Right atrium auricular region (tissue), 2 donors: ENCODE data around the gene TGFA. TPM values are rescaled to one million over a fixed set of nuclear protein-coding genes. Genes with fewer than 3 reads are reported as not detected.

ENCODE experiments used
- DNase-seq: peaks from one replicate; pipeline ENCODE4 v3.0.0-alpha.2; 2019; ENCODE audit warnings: low spot score
- H3K27ac ChIP-seq, 2 donors: fragments of 200-600 bp; sonication (generic); 1 replicate in 1 of 2; 2 replicates in 1 of 2; pipeline ENCODE4 v1.5.1; 2016 to 2019
- H3K27me3 ChIP-seq, 2 donors: fragments of 200-600 bp; sonication (generic); one replicate each; pipeline versions ENCODE4 v1.5.1 to v1.6.0; 2017 to 2019
- H3K36me3 ChIP-seq: fragments of 200-600 bp; sonication (generic); one replicate; pipeline ENCODE4 v1.5.1; 2016
- H3K4me1 ChIP-seq, 2 donors: fragments of 200-600 bp; sonication (generic); one replicate each; pipeline versions ENCODE4 v1.5.1 to v1.6.0; 2017 to 2019
- H3K4me3 ChIP-seq, 2 donors: fragments of 200-600 bp; sonication (generic); 1 replicate in 1 of 2; 2 replicates in 1 of 2; pipeline ENCODE4 v1.5.1; 2017 to 2019; ENCODE audit warnings: mild to moderate bottlenecking in 1 of 2, moderate library complexity in 1 of 2
- H3K9me3 ChIP-seq, 2 donors: fragments of 200-600 bp; sonication (generic); one replicate each; pipeline ENCODE4 v1.5.1; 2019
- total RNA-seq, 2 donors: library from RNA; depleted of rRNA; stranded (reverse); fragments of >200 nt; gene quantifications; one replicate each; pipeline ENCODE4 v1.1.0, GENCODE V29; 2016
- TF ChIP-seq, protein P1 (sequence below), 2 donors: fragments of 200-600 bp; sonication (generic); IDR thresholded peaks; one replicate each; pipeline ENCODE4 v1.5.1; 2019; ENCODE audit warnings: antibody characterized with exemption in 2 of 2

Gene TGFA
- total RNA-seq, 2 donors from 2014 or later: 0.24 to 1.7 TPM

DNA sequence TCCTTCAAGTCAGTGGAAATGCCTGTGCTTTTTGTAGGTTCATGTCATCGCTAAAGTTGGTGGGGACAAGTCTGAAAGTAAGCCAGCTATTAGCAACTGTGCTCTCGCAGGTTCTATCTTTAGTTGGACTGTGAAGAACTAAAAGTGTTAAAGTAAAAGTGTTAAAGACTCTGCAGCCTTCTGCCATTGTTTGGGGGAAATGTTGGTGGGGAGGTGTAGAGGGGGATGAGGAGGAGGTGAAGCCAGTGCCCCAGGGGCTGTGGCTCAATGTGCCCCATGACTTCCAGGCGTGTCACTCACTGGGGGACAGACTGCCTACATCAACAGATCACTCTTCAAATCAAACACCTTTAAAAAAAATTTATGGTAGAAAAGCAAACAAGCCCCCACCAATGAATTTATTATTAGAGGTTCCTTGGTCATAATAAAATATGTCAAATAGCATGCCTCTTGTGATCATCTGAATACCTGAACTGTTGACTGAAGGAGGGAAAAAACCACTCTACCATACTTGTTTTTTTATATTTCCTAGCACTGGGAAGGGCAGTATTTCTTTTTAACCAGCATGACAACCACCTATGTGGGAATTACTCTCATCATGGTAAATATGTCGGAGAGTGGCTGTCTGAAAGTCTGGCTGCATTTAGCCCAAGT lies 19.3 kb downstream of the TGFA start:
- Histone ChIP-seq H3K4me1 (no peaks in the 10 kb centered on the region), H3K36me3 (no peaks in the 10 kb centered on the region), H3K4me3 (no peak overlapping the region), H3K9me3 (peaks cover 0 to 6% of the 10 kb centered on the region in 2 donors), H3K27me3 (no peaks in the 10 kb centered on the region), H3K27ac (no peak overlapping the region)
- DNase-seq: no peak
- TF ChIP-seq, protein P1, sequence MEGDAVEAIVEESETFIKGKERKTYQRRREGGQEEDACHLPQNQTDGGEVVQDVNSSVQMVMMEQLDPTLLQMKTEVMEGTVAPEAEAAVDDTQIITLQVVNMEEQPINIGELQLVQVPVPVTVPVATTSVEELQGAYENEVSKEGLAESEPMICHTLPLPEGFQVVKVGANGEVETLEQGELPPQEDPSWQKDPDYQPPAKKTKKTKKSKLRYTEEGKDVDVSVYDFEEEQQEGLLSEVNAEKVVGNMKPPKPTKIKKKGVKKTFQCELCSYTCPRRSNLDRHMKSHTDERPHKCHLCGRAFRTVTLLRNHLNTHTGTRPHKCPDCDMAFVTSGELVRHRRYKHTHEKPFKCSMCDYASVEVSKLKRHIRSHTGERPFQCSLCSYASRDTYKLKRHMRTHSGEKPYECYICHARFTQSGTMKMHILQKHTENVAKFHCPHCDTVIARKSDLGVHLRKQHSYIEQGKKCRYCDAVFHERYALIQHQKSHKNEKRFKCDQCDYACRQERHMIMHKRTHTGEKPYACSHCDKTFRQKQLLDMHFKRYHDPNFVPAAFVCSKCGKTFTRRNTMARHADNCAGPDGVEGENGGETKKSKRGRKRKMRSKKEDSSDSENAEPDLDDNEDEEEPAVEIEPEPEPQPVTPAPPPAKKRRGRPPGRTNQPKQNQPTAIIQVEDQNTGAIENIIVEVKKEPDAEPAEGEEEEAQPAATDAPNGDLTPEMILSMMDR (IDR thresholded peaks at IDR 0.05): no peak

DNA sequence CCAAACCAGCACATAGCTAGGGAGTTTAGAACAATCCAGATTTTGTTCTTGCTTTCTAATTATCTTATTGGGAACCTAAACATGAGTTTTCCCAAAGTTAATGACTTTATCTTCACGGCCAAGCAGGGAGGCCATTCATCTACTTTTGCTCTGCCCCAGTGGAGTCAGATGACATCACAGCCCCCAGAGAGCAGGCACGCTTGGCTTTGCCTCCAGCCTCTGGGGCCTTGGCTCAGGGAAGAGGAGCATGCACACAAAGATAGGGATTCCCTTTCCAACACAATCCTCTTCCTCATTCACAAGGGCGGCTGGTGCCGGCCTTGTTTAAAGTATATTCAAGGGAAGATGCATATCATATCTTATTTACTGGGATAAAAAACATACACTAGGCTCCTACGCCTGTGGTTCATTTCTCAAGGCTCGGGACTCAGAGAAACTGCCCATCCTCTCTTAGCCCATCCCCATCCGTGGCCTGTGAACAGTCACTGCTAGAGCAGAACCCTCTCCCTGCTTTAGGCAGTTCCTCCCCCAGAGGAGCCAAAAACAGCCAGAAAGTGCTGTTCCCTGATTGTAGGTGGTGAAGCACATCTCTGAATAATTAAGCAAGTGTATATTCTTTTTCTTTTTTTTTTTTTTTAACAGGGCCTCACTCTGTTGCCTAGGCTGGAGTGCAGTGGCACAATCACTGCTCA lies 21.2 kb downstream of the TGFA start:
- H3K27me3 ChIP-seq: no peaks in the 10 kb centered on the region
- H3K27ac ChIP-seq: no peak overlapping the region
- H3K9me3 ChIP-seq: no peaks in the 10 kb centered on the region
- no peak overlapping the region for H3K4me3 ChIP-seq
- no peaks in the 10 kb centered on the region for H3K36me3 ChIP-seq
- TF ChIP-seq, protein P1 (IDR thresholded peaks at IDR 0.05): no peak
- H3K4me1 ChIP-seq: no peaks in the 10 kb centered on the region
- DNase-seq: no peak

DNA sequence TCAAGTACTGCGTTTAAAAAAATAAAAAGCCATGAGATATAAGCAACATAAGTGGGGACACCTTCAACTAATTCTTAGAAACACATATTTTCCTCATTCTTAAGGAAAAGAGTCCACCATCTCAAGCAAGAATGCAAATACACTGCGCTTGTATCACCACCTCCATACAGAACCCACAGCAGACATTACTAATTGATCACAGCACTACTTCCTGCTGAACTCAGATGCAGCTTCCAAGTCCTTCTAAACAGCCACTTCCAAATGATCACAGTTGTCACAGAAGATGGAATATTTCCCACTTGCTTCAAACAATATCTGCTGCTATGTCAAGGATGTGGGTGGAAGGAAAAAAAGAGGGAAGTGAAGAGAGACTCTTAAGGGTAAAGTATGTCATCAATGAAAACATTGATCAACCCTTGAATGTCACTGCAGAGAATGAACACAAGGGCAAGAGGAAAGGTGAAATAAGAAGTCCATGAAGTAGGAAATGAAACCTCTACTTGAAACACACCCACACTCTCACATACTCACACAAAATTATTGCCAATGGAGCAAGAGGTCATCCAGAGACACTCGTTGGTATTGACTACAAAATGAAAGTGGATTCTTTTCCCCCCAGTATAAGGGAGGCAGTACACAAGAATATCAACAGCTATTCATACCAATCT lies 22.1 kb downstream of the TGFA start:
- H3K9me3 ChIP-seq: no peaks in the 10 kb centered on the region
- TF ChIP-seq, protein P1 (IDR thresholded peaks at IDR 0.05): no peak
- H3K27ac ChIP-seq: no peak overlapping the region
- DNase-seq: no peak
- H3K4me3 ChIP-seq: no peak overlapping the region
- H3K27me3 ChIP-seq: no peaks in the 10 kb centered on the region
- H3K4me1 ChIP-seq: no peaks in the 10 kb centered on the region
- no peaks in the 10 kb centered on the region for H3K36me3 ChIP-seq

DNA sequence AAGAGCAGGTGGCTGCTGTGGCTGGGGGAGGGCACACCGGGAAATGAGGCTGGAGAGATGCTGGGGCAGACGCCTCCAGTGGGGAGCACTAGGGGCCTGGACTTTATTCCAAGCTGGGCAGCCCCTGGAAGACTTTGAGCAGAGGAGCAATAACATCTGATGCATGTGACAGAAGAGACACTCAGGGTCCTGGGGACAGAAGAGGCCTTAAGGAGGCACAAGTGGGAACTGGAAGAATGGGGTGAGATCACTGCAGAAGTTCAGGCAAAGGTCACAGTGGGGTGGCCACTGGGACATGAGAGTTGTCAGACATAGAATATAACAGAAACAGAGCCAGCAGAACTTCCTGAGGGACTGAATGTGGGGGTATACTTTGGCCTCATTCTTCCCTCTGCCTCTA lies 24.0 kb downstream of the TGFA start:
- DNase-seq: no peak
- Histone ChIP-seq H3K9me3 (no peaks in the 10 kb centered on the region), H3K36me3 (no peaks in the 10 kb centered on the region), H3K4me3 (no peak overlapping the region), H3K27ac (no peak overlapping the region), H3K4me1 (no peaks in the 10 kb centered on the region), H3K27me3 (no peaks in the 10 kb centered on the region)
- TF ChIP-seq, protein P1 (IDR thresholded peaks at IDR 0.05): no peak

DNA sequence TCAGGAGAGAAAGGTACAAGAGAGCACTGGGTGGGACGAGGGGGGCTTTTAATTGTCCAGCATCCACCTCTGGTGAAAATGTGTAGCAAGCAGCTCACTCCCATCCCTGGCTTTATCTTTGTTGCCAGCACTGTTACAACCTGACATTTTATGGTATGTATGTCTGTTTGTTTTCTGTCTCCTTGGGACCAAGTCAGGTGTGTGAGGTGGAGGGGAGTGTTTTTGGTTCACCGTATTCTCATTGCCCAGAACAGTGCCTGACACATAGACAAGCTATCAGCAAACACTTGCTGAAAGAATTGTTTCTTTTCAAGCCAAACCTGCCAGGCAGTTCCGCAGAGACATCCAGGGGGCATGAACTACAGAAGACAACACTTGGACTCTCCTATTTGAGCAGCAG lies 24.7 kb downstream of the TGFA start:
- H3K36me3 ChIP-seq: no peaks in the 10 kb centered on the region
- H3K27me3 ChIP-seq: no peaks in the 10 kb centered on the region
- no peak overlapping the region for H3K4me3 ChIP-seq
- H3K27ac ChIP-seq: no peak overlapping the region
- TF ChIP-seq, protein P1 (IDR thresholded peaks at IDR 0.05): no peak
- no peak for DNase-seq
- no peaks in the 10 kb centered on the region for H3K9me3 ChIP-seq
- no peaks in the 10 kb centered on the region for H3K4me1 ChIP-seq
